HepG2 (cell line): Measurements from ENCODE around the gene KCTD5. TPM values are rescaled to one million over a fixed set of nuclear protein-coding genes. Genes with fewer than 3 reads are reported as not detected.

Experiments
- MATR3 ChIP-seq: sonication (generic); formaldehyde crosslinking; IDR thresholded peaks from 2 replicates; pipeline ENCODE4 v1.4.0; 2020; ENCODE audit warnings: missing genetic modification reagents
- MED1 ChIP-seq: sonication (generic); formaldehyde crosslinking; IDR thresholded peaks from 2 replicates; pipeline ENCODE4 v1.4.0; 2020; ENCODE audit warnings: missing genetic modification reagents
- NCOA5 ChIP-seq: sonication (generic); formaldehyde crosslinking; IDR thresholded peaks from 2 replicates; pipeline ENCODE4 v1.4.0; 2020; ENCODE audit warnings: missing genetic modification reagents
- POLR2G ChIP-seq: fragments of 200-400 bp; formaldehyde crosslinking; IDR thresholded peaks from 2 replicates; pipeline ENCODE4 v1.6.1; 2018; ENCODE audit warnings: mild to moderate bottlenecking, low read depth, low read length, moderate library complexity
- RFXANK ChIP-seq: IDR thresholded peaks from 2 replicates; pipeline ENCODE4 v1.6.1; 2016
- ZFP36L2 ChIP-seq: sonication (generic); formaldehyde crosslinking; IDR thresholded peaks from 2 replicates; pipeline ENCODE4 v1.4.0; 2020; ENCODE audit warnings: missing genetic modification reagents
- ZNF441 ChIP-seq: sonication (generic); formaldehyde crosslinking; IDR thresholded peaks from 2 replicates; pipeline ENCODE4 v1.7.0; 2021; ENCODE audit warnings: missing genetic modification reagents, borderline replicate concordance
- ZNF598 ChIP-seq: sonication (generic); formaldehyde crosslinking; IDR thresholded peaks from 2 replicates; pipeline ENCODE4 v1.5.1; 2020; ENCODE audit warnings: mild to moderate bottlenecking, missing genetic modification reagents, borderline replicate concordance
- ZNF775 ChIP-seq: sonication (generic); formaldehyde crosslinking; IDR thresholded peaks from 2 replicates; pipeline ENCODE4 v1.4.0; 2020; ENCODE audit warnings: missing genetic modification reagents, mild to moderate bottlenecking, moderate library complexity, borderline replicate concordance
- polyA plus RNA-seq, 8 experiments: library from polyadenylated mRNA; depleted of rRNA in 3 of 8; stranded (reverse) in 7 of 8; unstranded in 1 of 8; fragments of >200 nt; fragmentation: Illumina TruSeq in 4 of 8; extraction: Trizol in 4 of 8; gene quantifications; 2 replicates each; pipeline versions ENCODE4 v1.2.1 to v1.2.3, GENCODE V29; 2011 to 2016; ENCODE audit warnings: low read depth in 4 of 8, missing spikeins in 1 of 8, mixed read lengths in 1 of 8; ENCODE audit not compliant: insufficient read depth in 1 of 8
- total RNA-seq, 5 experiments: library from RNA; depleted of rRNA; stranded (reverse); fragments of >200 nt; fragmentation: Illumina TruSeq; extraction: Trizol; gene quantifications; 2 replicates each; pipeline ENCODE4 v1.2.3, GENCODE V29; 2016; ENCODE audit warnings: low read depth in 1 of 5
- TF ChIP-seq, protein P1 (sequence below): sonication (generic); formaldehyde crosslinking; IDR thresholded peaks from one replicate; pipeline ENCODE4 v1.5.1; 2020; ENCODE audit warnings: mild to moderate bottlenecking, missing genetic modification reagents; ENCODE audit errors: not compliant biosample characterization
- TF ChIP-seq, protein P2 (sequence below): sonication (generic); formaldehyde crosslinking; IDR thresholded peaks from 2 replicates; pipeline ENCODE4 v1.4.0; 2020; ENCODE audit warnings: missing genetic modification reagents, borderline replicate concordance
- TF ChIP-seq, protein P3 (sequence below): sonication (generic); formaldehyde crosslinking; IDR thresholded peaks from 2 replicates; pipeline ENCODE4 v1.9.0; 2021; ENCODE audit warnings: mild to moderate bottlenecking, missing genetic modification reagents

KCTD5 gene
- total and polyA plus RNA-seq, 2 of the 13 experiments (the other 11 are each of a cell fraction or from before 2014, with no cell fraction given): 25.4 to 29.8 TPM

DNA sequence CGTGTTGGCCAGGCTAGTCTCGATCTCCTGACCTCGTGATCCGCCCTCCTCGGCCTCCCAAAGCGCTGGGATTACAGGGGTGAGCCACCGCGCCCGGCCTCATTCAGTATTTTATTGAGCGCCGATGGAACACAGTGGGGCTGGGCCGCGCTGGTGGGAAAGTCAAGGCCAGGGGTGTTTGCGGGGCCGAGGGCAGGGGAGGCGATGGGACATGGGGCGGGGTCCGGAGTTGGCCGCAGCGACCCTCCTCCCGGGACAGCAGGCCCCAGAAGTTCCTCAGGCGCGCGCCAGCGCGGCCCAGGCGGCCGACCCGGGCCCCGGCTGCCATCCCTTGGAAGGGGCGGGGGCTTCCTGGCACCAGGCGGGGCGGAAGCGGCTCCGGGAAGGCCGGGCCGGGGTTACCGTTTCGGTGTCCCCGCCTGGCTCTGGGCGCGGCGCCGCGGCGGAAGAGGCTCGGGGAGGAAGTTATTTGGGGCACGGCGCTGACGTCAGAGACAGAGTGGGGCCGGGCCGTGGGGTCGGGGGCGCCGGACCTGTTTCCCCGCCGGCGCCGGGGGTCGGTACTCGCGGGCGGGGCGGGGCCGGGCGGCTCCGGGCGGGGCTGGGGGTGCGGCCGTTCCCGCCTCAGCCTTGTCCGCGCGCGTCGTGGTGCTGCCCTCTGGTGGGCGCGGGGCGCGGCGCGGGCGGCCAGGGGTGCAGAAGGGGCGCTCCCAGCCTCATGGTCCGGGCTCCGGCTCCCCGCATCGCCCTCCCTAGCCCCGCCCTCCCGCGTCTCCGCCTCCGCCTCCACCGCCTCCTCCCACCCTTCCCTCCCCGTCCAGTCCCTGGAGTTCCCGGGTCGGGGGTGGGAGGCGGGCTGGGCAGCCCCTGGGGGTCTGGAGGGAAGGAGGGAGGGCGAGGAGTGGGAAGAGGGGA, 38.7 kb downstream of the KCTD5 start (continued):
- TF ChIP-seq NCOA5 (CRISPR knock-in tag) (no peak), ZFP36L2 (CRISPR knock-in tag) (no peak), ZNF775 (CRISPR knock-in tag) (no peak), MATR3 (CRISPR knock-in tag) (no peak), RFXANK (no peak; the same call in 1 of the 2 replicates), POLR2G (peak; percentile 75), ZNF441 (CRISPR knock-in tag) (0 out of 2 replicates have a peak, but pooled peaks have one; percentile 13), MED1 (CRISPR knock-in tag) (peak; percentile 43; the same call in 1 of the 2 replicates), ZNF598 (CRISPR knock-in tag) (no peak)
- TF ChIP-seq, protein P1, sequence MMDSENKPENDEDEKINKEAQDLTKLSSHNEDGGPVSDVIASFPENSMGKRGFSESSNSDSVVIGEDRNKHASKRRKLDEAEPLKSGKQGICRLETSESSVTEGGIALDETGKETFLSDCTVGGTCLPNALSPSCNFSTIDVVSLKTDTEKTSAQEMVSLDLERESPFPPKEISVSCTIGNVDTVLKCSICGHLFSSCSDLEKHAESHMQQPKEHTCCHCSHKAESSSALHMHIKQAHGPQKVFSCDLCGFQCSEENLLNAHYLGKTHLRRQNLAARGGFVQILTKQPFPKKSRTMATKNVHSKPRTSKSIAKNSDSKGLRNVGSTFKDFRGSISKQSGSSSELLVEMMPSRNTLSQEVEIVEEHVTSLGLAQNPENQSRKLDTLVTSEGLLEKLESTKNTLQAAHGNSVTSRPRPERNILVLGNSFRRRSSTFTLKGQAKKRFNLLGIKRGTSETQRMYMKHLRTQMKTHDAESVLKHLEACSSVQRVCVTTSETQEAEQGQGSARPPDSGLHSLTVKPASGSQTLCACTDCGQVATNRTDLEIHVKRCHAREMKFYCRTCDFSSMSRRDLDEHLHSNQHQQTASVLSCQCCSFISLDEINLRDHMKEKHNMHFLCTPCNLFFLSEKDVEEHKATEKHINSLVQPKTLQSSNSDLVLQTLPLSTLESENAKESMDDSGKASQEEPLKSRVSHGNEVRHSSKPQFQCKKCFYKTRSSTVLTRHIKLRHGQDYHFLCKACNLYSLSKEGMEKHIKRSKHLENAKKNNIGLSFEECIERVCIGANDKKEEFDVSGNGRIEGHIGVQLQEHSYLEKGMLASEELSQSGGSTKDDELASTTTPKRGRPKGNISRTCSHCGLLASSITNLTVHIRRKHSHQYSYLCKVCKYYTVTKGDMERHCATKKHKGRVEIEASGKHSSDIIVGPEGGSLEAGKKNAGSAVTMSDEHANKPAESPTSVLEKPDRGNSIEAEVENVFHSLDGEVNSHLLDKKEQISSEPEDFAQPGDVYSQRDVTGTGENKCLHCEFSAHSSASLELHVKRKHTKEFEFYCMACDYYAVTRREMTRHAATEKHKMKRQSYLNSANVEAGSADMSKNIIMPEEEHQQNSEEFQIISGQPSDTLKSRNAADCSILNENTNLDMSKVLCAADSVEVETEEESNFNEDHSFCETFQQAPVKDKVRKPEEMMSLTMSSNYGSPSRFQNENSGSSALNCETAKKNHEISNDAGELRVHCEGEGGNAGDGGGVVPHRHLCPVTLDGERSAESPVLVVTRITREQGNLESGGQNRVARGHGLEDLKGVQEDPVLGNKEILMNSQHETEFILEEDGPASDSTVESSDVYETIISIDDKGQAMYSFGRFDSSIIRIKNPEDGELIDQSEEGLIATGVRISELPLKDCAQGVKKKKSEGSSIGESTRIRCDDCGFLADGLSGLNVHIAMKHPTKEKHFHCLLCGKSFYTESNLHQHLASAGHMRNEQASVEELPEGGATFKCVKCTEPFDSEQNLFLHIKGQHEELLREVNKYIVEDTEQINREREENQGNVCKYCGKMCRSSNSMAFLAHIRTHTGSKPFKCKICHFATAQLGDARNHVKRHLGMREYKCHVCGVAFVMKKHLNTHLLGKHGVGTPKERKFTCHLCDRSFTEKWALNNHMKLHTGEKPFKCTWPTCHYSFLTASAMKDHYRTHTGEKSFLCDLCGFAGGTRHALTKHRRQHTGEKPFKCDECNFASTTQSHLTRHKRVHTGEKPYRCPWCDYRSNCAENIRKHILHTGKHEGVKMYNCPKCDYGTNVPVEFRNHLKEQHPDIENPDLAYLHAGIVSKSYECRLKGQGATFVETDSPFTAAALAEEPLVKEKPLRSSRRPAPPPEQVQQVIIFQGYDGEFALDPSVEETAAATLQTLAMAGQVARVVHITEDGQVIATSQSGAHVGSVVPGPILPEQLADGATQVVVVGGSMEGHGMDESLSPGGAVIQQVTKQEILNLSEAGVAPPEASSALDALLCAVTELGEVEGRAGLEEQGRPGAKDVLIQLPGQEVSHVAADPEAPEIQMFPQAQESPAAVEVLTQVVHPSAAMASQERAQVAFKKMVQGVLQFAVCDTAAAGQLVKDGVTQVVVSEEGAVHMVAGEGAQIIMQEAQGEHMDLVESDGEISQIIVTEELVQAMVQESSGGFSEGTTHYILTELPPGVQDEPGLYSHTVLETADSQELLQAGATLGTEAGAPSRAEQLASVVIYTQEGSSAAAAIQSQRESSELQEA (CRISPR knock-in tag): no peak
- TF ChIP-seq, protein P2, sequence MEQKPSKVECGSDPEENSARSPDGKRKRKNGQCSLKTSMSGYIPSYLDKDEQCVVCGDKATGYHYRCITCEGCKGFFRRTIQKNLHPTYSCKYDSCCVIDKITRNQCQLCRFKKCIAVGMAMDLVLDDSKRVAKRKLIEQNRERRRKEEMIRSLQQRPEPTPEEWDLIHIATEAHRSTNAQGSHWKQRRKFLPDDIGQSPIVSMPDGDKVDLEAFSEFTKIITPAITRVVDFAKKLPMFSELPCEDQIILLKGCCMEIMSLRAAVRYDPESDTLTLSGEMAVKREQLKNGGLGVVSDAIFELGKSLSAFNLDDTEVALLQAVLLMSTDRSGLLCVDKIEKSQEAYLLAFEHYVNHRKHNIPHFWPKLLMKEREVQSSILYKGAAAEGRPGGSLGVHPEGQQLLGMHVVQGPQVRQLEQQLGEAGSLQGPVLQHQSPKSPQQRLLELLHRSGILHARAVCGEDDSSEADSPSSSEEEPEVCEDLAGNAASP (CRISPR knock-in tag): peak; percentile 57; the same call in 1 of the 2 replicates
- TF ChIP-seq, protein P3, sequence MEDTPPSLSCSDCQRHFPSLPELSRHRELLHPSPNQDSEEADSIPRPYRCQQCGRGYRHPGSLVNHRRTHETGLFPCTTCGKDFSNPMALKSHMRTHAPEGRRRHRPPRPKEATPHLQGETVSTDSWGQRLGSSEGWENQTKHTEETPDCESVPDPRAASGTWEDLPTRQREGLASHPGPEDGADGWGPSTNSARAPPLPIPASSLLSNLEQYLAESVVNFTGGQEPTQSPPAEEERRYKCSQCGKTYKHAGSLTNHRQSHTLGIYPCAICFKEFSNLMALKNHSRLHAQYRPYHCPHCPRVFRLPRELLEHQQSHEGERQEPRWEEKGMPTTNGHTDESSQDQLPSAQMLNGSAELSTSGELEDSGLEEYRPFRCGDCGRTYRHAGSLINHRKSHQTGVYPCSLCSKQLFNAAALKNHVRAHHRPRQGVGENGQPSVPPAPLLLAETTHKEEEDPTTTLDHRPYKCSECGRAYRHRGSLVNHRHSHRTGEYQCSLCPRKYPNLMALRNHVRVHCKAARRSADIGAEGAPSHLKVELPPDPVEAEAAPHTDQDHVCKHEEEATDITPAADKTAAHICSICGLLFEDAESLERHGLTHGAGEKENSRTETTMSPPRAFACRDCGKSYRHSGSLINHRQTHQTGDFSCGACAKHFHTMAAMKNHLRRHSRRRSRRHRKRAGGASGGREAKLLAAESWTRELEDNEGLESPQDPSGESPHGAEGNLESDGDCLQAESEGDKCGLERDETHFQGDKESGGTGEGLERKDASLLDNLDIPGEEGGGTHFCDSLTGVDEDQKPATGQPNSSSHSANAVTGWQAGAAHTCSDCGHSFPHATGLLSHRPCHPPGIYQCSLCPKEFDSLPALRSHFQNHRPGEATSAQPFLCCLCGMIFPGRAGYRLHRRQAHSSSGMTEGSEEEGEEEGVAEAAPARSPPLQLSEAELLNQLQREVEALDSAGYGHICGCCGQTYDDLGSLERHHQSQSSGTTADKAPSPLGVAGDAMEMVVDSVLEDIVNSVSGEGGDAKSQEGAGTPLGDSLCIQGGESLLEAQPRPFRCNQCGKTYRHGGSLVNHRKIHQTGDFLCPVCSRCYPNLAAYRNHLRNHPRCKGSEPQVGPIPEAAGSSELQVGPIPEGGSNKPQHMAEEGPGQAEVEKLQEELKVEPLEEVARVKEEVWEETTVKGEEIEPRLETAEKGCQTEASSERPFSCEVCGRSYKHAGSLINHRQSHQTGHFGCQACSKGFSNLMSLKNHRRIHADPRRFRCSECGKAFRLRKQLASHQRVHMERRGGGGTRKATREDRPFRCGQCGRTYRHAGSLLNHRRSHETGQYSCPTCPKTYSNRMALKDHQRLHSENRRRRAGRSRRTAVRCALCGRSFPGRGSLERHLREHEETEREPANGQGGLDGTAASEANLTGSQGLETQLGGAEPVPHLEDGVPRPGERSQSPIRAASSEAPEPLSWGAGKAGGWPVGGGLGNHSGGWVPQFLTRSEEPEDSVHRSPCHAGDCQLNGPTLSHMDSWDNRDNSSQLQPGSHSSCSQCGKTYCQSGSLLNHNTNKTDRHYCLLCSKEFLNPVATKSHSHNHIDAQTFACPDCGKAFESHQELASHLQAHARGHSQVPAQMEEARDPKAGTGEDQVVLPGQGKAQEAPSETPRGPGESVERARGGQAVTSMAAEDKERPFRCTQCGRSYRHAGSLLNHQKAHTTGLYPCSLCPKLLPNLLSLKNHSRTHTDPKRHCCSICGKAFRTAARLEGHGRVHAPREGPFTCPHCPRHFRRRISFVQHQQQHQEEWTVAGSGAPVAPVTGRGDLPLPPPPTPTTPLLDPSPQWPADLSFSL (CRISPR knock-in tag): no peak
